Measurements from ENCODE around the gene ATL3. TPM values are rescaled to one million over a fixed set of nuclear protein-coding genes. Genes with fewer than 3 reads are reported as not detected.
A peak's percentile ranks its signal among the peaks of the same experiment; 100 is the strongest.

The ATL3 gene, protein sequence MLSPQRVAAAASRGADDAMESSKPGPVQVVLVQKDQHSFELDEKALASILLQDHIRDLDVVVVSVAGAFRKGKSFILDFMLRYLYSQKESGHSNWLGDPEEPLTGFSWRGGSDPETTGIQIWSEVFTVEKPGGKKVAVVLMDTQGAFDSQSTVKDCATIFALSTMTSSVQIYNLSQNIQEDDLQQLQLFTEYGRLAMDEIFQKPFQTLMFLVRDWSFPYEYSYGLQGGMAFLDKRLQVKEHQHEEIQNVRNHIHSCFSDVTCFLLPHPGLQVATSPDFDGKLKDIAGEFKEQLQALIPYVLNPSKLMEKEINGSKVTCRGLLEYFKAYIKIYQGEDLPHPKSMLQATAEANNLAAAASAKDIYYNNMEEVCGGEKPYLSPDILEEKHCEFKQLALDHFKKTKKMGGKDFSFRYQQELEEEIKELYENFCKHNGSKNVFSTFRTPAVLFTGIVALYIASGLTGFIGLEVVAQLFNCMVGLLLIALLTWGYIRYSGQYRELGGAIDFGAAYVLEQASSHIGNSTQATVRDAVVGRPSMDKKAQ
- total RNA-seq (100 to 1,000 TPM in 3 of 4 donors, 10 to 100 TPM in 1; 97.8 to 115 (median 102) TPM), polyA plus RNA-seq (10 to 100 TPM in 1 of 3 donors, 1 to 10 TPM in 2; 8.4 to 16.3 (median 8.8) TPM)

GRCh38 chr11:63671322-63672155 lies at the start of gene ATL3:
Gene ATL3 (minus strand): TSS chr11:63671376. CDS start chr11:63671335, 41 bp downstream.
- Histone ChIP-seq H3K9me3 (no peaks in the 10 kb centered on the region), H3K4me1 (peaks cover 0 to 42% (median 40%) of the 10 kb centered on the region in 4 donors), H3K27me3 (no peaks in the 10 kb centered on the region), H3K4me3 (peak within 1 kb of the TSS; percentile 66 to 81 (median 74)), H3K36me3 (no peaks in the 10 kb centered on the region), H3K27ac (peak within 1 kb of the TSS; percentile 96 to 98 (median 98))
- WGBS, 2 donors, result 11% methylated on average over 69 of the region's 69 CpGs
- TF ChIP-seq EP300 (IDR thresholded peaks at IDR 0.05) (no peak), POLR2AphosphoS5 (IDR thresholded peaks at IDR 0.05) (peak; percentile 59 to 84 (median 76))
- peak; percentile 99 for DNase-seq
- intact Hi-C loops (cut with DNase I), result loop anchor here (1.0 to 5.0 kb wide), 3 partner anchors 10 to 273 kb away; partner anchors contain the start of gene RTN3

DNA sequence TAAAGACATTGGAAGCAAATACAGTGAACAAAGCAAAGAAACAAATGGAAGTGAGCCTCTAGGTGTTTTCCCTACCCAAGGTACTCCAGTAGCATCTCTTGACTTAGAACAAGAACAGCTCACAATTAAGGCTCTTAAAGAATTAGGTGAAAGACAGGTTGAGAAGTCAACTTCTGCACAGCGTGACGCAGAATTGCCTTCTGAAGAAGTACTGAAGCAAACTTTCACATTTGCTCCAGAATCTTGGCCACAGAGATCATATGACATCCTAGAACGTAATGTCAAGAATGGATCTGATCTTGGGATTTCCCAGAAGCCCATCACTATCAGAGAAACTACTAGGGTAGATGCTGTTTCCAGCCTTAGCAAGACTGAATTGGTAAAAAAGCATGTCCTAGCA lies 49.4 kb upstream of the ATL3 start:
- intact Hi-C loops (cut with DNase I), result no loop called here
- Histone ChIP-seq H3K36me3 (no peaks in the 10 kb centered on the region), H3K27ac (no peak overlapping the region), H3K27me3 (no peaks in the 10 kb centered on the region), H3K9me3 (no peaks in the 10 kb centered on the region), H3K4me1 (peaks cover 0 to 5% (median 0%) of the 10 kb centered on the region in 4 donors), H3K4me3 (no peak overlapping the region)
- no peak for DNase-seq
- TF ChIP-seq, protein P1, sequence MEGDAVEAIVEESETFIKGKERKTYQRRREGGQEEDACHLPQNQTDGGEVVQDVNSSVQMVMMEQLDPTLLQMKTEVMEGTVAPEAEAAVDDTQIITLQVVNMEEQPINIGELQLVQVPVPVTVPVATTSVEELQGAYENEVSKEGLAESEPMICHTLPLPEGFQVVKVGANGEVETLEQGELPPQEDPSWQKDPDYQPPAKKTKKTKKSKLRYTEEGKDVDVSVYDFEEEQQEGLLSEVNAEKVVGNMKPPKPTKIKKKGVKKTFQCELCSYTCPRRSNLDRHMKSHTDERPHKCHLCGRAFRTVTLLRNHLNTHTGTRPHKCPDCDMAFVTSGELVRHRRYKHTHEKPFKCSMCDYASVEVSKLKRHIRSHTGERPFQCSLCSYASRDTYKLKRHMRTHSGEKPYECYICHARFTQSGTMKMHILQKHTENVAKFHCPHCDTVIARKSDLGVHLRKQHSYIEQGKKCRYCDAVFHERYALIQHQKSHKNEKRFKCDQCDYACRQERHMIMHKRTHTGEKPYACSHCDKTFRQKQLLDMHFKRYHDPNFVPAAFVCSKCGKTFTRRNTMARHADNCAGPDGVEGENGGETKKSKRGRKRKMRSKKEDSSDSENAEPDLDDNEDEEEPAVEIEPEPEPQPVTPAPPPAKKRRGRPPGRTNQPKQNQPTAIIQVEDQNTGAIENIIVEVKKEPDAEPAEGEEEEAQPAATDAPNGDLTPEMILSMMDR (IDR thresholded peaks at IDR 0.05), result no peak
- TF ChIP-seq POLR2AphosphoS5 (IDR thresholded peaks at IDR 0.05) (no peak), EP300 (IDR thresholded peaks at IDR 0.05) (no peak), POLR2A (IDR thresholded peaks at IDR 0.05) (no peak)
- WGBS, 2 donors, result 94 to 97% methylated on average over 3 of the region's 3 CpGs

DNA sequence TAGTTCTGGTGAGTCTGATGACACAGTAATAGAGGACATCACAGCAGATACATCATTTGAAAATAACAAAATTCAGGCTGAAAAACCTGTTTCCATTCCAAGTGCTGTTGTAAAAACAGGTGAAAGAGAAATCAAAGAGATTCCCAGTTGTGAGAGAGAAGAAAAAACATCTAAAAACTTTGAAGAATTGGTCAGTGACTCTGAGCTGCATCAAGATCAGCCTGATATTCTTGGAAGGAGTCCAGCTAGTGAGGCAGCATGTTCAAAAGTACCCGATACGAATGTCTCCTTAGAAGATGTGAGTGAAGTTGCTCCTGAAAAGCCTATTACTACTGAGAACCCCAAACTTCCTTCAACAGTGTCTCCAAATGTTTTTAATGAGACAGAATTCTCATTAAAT lies 48.8 kb upstream of the ATL3 start:
- intact Hi-C loops (cut with DNase I), result no loop called here

DNA sequence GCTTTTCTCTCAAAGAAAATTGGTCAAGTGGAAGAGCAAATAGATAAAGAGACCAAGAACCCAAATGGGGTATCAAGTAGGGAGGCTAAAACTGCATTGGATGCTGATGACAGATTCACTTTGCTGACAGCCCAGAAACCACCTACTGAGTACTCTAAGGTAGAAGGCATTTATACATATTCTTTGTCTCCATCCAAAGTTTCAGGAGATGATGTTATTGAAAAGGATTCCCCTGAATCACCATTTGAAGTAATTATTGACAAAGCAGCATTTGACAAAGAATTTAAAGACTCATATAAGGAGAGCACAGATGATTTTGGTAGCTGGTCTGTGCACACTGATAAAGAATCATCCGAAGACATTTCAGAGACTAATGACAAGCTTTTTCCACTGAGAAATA lies 47.8 kb upstream of the ATL3 start:
- Histone ChIP-seq H3K36me3 (no peaks in the 10 kb centered on the region), H3K27ac (no peak overlapping the region), H3K4me1 (peaks cover 0 to 5% (median under 1%) of the 10 kb centered on the region in 4 donors), H3K4me3 (no peak overlapping the region), H3K9me3 (no peaks in the 10 kb centered on the region), H3K27me3 (no peaks in the 10 kb centered on the region)
- intact Hi-C loops (cut with DNase I), result no loop called here
- no peak for TF ChIP-seq POLR2AphosphoS5 (IDR thresholded peaks at IDR 0.05)
- TF ChIP-seq, protein P1 (IDR thresholded peaks at IDR 0.05), result no peak
- TF ChIP-seq POLR2A (IDR thresholded peaks at IDR 0.05), result no peak
- no peak for TF ChIP-seq EP300 (IDR thresholded peaks at IDR 0.05)
- 90 to 92% methylated on average over 1 of the region's 1 CpG for WGBS, 2 donors
- DNase-seq, result no peak

More for the DNA sequence above, 48.8 kb upstream of the ATL3 start:
- TF ChIP-seq POLR2AphosphoS5 (IDR thresholded peaks at IDR 0.05), result no peak
- TF ChIP-seq POLR2A (IDR thresholded peaks at IDR 0.05), result no peak
- TF ChIP-seq EP300 (IDR thresholded peaks at IDR 0.05), result no peak
- TF ChIP-seq, protein P1 (IDR thresholded peaks at IDR 0.05), result no peak
- H3K36me3 ChIP-seq, result no peaks in the 10 kb centered on the region
- no peaks in the 10 kb centered on the region for H3K27me3 ChIP-seq
- no peak overlapping the region for H3K27ac ChIP-seq
- no peak overlapping the region for H3K4me3 ChIP-seq
- 94% methylated on average over 2 of the region's 2 CpGs for WGBS, 2 donors
- no peaks in the 10 kb centered on the region for H3K9me3 ChIP-seq
- DNase-seq, result no peak
- H3K4me1 ChIP-seq, result peaks cover 0 to 5% (median 0%) of the 10 kb centered on the region in 4 donors
